Right lobe of liver (tissue), 4 donors: Measurements from ENCODE around the gene CNTD1.

Experiments used
- POLR2A ChIP-seq: fragments of 450-650 bp; IDR thresholded peaks from one replicate; pipeline ENCODE4 v1.6.1; 2017; ENCODE audit warnings: antibody characterized with exemption, mild to moderate bottlenecking
- TF ChIP-seq, protein P1 (sequence below), 4 donors: fragments of 200-600 bp in 3 of 4; fragments of 450-650 bp in 1 of 4; IDR thresholded peaks; one replicate each; pipeline versions ENCODE4 v1.5.1 to v1.8.0; 2016 to 2022; ENCODE audit warnings: antibody characterized with exemption in 4 of 4, mild to moderate bottlenecking in 2 of 4
- donor health status: DM: no; HTN: no; CAD: no.
- donor health status: DM: no; HTN: no; CAD: no.
- donor health status: DM: no; HTN: yes; CAD: no.

DNA sequence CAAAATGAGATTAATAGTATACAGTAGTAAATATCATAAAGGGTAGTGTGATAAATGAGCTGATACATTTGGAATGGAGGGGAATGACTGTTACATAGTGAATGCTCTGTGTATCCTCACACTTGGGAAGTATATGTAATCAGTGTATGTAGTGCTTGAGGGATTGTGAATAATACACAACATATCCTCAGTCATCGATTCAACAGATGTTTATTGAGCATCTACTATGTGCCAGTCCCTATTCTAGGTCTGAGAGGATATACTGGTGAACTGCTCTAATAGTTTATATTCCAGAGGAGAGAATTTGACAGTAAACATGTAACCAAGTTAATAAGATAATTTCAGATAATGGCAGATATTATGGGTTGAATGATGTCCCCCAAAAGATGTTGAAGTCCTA, 28.8 kb downstream of the CNTD1 start:
- TF ChIP-seq POLR2A: no peak
- TF ChIP-seq, protein P1, sequence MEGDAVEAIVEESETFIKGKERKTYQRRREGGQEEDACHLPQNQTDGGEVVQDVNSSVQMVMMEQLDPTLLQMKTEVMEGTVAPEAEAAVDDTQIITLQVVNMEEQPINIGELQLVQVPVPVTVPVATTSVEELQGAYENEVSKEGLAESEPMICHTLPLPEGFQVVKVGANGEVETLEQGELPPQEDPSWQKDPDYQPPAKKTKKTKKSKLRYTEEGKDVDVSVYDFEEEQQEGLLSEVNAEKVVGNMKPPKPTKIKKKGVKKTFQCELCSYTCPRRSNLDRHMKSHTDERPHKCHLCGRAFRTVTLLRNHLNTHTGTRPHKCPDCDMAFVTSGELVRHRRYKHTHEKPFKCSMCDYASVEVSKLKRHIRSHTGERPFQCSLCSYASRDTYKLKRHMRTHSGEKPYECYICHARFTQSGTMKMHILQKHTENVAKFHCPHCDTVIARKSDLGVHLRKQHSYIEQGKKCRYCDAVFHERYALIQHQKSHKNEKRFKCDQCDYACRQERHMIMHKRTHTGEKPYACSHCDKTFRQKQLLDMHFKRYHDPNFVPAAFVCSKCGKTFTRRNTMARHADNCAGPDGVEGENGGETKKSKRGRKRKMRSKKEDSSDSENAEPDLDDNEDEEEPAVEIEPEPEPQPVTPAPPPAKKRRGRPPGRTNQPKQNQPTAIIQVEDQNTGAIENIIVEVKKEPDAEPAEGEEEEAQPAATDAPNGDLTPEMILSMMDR (IDR thresholded peaks at IDR 0.05): no peak
